Measurements from ENCODE around the gene HHAT. TPM values are rescaled to one million over a fixed set of nuclear protein-coding genes. Genes with fewer than 3 reads are reported as not detected.

HHAT gene
- total and polyA plus RNA-seq, 9 of the 15 experiments (the other 6 are each of a cell fraction or from before 2014, with no cell fraction given): 0.07 to 0.16 (median 0.13) TPM; not detected in 1

DNA sequence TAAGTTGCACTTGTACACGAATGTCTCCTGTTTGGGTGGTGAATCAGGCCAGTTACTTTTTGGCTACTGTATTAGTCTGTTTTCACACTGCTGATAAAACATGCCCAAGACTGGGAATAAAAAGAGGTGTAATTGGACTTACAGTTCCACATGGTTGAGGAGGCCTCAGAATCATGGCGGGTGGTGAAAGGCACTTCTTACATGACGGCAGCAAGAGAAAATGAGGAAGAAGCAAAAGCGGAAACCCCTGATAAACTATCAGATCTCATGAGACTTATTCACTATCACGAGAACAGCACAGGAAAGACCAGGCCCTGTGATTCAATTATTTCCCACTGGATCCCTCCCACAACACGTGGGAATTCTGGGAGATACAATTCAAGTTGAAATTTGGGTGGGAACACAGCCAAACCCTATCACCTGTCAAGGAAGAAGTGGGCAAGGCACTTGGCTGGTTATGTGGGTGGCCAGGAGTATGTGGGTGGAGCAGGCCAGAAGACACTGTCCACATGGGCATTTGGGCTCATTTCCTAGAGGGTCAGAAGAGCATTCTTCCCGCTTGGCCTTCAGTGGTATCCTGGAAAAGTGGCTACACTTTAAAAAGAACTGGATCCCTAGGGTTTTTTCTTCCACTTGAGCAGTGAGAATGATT is 228.8 kb downstream of the HHAT start (continued):
- TF ChIP-seq CBX8 (IDR thresholded peaks at IDR 0.05; ENCODE audit: borderline replicate concordance, extremely low read depth, low read depth, low read length, poor library complexity, severe bottlenecking) (no peak), GATA2 (CRISPR knock-in tag; IDR thresholded peaks at IDR 0.05) (no peak), ZNF263 (CRISPR knock-in tag; IDR thresholded peaks at IDR 0.05; ENCODE audit: borderline replicate concordance) (no peak), SMARCA5 (IDR thresholded peaks at IDR 0.05) (no peak), SIRT6 (IDR thresholded peaks at IDR 0.05; ENCODE audit: low read depth, low read length) (no peak), SAFB2 (IDR thresholded peaks at IDR 0.05; ENCODE audit: borderline replicate concordance, low read depth, low read length, severe bottlenecking) (no peak), HMG20A (CRISPR knock-in tag; conservative IDR thresholded peaks at IDR 0.05) (no peak), PHB (CRISPR knock-in tag; IDR thresholded peaks at IDR 0.05) (no peak), ZNF780A (CRISPR knock-in tag; IDR thresholded peaks at IDR 0.05) (no peak), ZNF764 (CRISPR knock-in tag; IDR thresholded peaks at IDR 0.05; ENCODE audit: low read depth) (no peak), TAF7 (tag; IDR thresholded peaks at IDR 0.05) (peak; percentile 65; the same call in 1 of the 2 replicates), ZNF584 (CRISPR knock-in tag; IDR thresholded peaks at IDR 0.05; ENCODE audit: low read depth) (peak; percentile 52; the same call in 1 of the 2 replicates), JUND (IDR thresholded peaks at IDR 0.05; ENCODE audit: borderline replicate concordance, low read depth, low read length) (no peak), JUND (tag; IDR thresholded peaks at IDR 0.05; ENCODE audit: borderline replicate concordance, low read depth, low read length) (no peak; the same call in 2 of the 3 replicates), MIER1 (IDR thresholded peaks at IDR 0.05; ENCODE audit: low read depth) (no peak), KLF13 (tag; IDR thresholded peaks at IDR 0.05; ENCODE audit: borderline replicate concordance, low read depth) (no peak), ZFPM2 (CRISPR knock-in tag; IDR thresholded peaks at IDR 0.05) (no peak), NR3C1 (CRISPR knock-in tag; IDR thresholded peaks at IDR 0.05) (no peak)
- TF ChIP-seq, protein P1, sequence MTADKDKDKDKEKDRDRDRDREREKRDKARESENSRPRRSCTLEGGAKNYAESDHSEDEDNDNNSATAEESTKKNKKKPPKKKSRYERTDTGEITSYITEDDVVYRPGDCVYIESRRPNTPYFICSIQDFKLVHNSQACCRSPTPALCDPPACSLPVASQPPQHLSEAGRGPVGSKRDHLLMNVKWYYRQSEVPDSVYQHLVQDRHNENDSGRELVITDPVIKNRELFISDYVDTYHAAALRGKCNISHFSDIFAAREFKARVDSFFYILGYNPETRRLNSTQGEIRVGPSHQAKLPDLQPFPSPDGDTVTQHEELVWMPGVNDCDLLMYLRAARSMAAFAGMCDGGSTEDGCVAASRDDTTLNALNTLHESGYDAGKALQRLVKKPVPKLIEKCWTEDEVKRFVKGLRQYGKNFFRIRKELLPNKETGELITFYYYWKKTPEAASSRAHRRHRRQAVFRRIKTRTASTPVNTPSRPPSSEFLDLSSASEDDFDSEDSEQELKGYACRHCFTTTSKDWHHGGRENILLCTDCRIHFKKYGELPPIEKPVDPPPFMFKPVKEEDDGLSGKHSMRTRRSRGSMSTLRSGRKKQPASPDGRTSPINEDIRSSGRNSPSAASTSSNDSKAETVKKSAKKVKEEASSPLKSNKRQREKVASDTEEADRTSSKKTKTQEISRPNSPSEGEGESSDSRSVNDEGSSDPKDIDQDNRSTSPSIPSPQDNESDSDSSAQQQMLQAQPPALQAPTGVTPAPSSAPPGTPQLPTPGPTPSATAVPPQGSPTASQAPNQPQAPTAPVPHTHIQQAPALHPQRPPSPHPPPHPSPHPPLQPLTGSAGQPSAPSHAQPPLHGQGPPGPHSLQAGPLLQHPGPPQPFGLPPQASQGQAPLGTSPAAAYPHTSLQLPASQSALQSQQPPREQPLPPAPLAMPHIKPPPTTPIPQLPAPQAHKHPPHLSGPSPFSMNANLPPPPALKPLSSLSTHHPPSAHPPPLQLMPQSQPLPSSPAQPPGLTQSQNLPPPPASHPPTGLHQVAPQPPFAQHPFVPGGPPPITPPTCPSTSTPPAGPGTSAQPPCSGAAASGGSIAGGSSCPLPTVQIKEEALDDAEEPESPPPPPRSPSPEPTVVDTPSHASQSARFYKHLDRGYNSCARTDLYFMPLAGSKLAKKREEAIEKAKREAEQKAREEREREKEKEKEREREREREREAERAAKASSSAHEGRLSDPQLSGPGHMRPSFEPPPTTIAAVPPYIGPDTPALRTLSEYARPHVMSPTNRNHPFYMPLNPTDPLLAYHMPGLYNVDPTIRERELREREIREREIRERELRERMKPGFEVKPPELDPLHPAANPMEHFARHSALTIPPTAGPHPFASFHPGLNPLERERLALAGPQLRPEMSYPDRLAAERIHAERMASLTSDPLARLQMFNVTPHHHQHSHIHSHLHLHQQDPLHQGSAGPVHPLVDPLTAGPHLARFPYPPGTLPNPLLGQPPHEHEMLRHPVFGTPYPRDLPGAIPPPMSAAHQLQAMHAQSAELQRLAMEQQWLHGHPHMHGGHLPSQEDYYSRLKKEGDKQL (CRISPR knock-in tag; IDR thresholded peaks at IDR 0.05; ENCODE audit: borderline replicate concordance): no peak
- TF ChIP-seq, protein P2, sequence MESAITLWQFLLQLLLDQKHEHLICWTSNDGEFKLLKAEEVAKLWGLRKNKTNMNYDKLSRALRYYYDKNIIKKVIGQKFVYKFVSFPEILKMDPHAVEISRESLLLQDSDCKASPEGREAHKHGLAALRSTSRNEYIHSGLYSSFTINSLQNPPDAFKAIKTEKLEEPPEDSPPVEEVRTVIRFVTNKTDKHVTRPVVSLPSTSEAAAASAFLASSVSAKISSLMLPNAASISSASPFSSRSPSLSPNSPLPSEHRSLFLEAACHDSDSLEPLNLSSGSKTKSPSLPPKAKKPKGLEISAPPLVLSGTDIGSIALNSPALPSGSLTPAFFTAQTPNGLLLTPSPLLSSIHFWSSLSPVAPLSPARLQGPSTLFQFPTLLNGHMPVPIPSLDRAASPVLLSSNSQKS (CRISPR knock-in tag; IDR thresholded peaks at IDR 0.05): no peak
- TF ChIP-seq, protein P3, sequence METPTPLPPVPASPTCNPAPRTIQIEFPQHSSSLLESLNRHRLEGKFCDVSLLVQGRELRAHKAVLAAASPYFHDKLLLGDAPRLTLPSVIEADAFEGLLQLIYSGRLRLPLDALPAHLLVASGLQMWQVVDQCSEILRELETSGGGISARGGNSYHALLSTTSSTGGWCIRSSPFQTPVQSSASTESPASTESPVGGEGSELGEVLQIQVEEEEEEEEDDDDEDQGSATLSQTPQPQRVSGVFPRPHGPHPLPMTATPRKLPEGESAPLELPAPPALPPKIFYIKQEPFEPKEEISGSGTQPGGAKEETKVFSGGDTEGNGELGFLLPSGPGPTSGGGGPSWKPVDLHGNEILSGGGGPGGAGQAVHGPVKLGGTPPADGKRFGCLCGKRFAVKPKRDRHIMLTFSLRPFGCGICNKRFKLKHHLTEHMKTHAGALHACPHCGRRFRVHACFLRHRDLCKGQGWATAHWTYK (CRISPR knock-in tag; IDR thresholded peaks at IDR 0.05): 0 out of 2 replicates have a peak, but pooled peaks have one; percentile 26
